Endometrial microvascular endothelial cells (primary cell): Measurements from ENCODE around the gene SPEF1. TPM values are rescaled to one million over a fixed set of nuclear protein-coding genes. Genes with fewer than 3 reads are reported as not detected.

Experiments used
- total RNA-seq: library from RNA; depleted of rRNA; stranded (reverse); fragments of >200 nt; gene quantifications from one replicate; pipeline ENCODE4 v1.2.3, GENCODE V29; 2015; ENCODE audit errors: inconsistent ontology term

SPEF1 gene
- total RNA-seq, 1 donor from 2014 or later: not detected

Other genes starting within 250 kb of the SPEF1 start
- gene GFRA4, start 118.0 kb downstream of the SPEF1 start, total RNA-seq: not detected
- gene ADAM33, start 99.4 kb downstream of the SPEF1 start, total RNA-seq: not detected
- gene SIGLEC1, start 68.8 kb downstream of the SPEF1 start, total RNA-seq: not detected
- 10.9 TPM for gene HSPA12B, start 48.8 kb downstream of the SPEF1 start, total RNA-seq
- 85.9 TPM for gene ADISSP, start 13.7 kb downstream of the SPEF1 start, total RNA-seq
- gene CENPB, start 5.3 kb upstream of the SPEF1 start, total RNA-seq: 105 TPM
- 61.7 TPM for gene CDC25B, start 14.9 kb upstream of the SPEF1 start, total RNA-seq
- 32.5 TPM for gene AP5S1, start 39.1 kb upstream of the SPEF1 start, total RNA-seq
- 24.4 TPM for gene MAVS, start 65.4 kb upstream of the SPEF1 start, total RNA-seq
- gene PANK2, start 107.9 kb upstream of the SPEF1 start, total RNA-seq: 47.3 TPM
- gene RNF24, start 234.1 kb upstream of the SPEF1 start, total RNA-seq: 12.8 TPM